Body of pancreas (tissue), 4 donors: ENCODE measurements around the gene COL26A1.

Source experiments
- POLR2A ChIP-seq, 3 donors: fragments of 450-650 bp; IDR thresholded peaks; one replicate each; pipeline ENCODE4 v1.6.1; 2016; ENCODE audit warnings: antibody characterized with exemption in 3 of 3, mild to moderate bottlenecking in 2 of 3
- TF ChIP-seq, protein P1 (sequence below), 7 experiments: fragments of 450-650 bp in 4 of 7; fragments of 200-600 bp in 3 of 7; sonication (generic) in 3 of 7; IDR thresholded peaks; one replicate each; pipeline ENCODE4 v1.5.1; 2016 to 2019; ENCODE audit warnings: antibody characterized with exemption in 7 of 7

GRCh38 chr7:101340379-101340778 lies 22.3 kb upstream of the COL26A1 start:
- TF ChIP-seq, protein P1, sequence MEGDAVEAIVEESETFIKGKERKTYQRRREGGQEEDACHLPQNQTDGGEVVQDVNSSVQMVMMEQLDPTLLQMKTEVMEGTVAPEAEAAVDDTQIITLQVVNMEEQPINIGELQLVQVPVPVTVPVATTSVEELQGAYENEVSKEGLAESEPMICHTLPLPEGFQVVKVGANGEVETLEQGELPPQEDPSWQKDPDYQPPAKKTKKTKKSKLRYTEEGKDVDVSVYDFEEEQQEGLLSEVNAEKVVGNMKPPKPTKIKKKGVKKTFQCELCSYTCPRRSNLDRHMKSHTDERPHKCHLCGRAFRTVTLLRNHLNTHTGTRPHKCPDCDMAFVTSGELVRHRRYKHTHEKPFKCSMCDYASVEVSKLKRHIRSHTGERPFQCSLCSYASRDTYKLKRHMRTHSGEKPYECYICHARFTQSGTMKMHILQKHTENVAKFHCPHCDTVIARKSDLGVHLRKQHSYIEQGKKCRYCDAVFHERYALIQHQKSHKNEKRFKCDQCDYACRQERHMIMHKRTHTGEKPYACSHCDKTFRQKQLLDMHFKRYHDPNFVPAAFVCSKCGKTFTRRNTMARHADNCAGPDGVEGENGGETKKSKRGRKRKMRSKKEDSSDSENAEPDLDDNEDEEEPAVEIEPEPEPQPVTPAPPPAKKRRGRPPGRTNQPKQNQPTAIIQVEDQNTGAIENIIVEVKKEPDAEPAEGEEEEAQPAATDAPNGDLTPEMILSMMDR (IDR thresholded peaks at IDR 0.05), result no peak
- TF ChIP-seq POLR2A (IDR thresholded peaks at IDR 0.05), result no peak
